T-helper 22 cell (primary cell): ENCODE data around the gene NCAPH2.

Source experiments
- DNase-seq: peaks from one replicate; pipeline ENCODE4 v3.0.0-alpha.2; 2020; ENCODE audit warnings: low read depth

The NCAPH2 gene

DNA sequence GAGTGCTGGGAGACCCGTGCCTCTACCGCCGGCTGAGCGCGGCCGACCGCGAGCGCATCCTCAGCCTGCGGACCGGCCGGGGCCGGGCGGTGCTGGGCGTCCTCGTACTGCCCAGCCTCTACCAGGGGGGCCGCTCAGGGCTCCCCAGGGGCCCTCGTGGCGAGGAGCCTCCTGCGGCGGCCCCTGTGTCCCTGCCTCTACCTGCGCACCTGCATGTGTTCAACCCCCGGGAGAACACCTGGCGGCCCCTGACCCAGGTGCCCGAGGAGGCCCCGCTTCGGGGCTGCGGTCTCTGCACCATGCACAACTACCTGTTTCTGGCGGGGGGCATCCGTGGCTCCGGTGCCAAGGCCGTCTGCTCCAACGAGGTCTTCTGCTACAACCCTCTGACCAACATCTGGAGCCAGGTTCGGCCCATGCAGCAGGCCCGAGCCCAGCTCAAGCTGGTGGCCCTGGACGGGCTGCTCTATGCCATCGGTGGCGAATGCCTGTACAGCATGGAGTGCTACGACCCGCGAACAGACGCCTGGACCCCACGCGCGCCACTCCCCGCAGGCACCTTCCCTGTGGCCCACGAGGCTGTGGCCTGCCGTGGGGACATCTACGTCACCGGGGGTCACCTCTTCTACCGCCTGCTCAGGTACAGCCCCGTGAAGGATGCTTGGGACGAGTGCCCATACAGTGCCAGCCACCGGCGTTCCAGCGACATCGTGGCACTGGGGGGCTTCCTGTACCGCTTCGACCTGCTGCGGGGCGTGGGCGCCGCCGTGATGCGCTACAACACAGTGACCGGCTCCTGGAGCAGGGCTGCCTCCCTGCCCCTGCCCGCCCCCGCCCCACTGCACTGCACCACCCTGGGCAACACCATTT, 41.1 kb downstream of the NCAPH2 start:
- DNase-seq: no peak

DNA sequence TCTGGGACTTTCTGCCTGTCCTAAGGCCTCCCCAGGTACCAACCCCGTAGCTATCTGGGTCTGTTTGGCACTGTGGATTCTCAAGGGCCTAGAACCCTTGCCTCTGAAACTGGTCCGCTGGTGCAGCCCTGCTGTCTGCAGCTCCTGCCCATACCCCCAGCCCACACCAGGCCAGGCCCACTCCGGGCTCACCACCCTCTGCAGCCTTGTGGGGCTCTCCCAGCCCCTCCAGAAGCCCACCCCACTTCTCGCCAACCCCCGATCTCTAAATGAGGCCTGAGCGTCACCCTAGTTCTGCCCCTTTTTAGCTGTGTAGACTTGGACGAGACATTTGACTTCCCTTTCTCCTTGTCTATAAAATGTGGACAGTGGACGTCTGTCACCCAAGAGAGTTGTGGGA, 42.4 kb downstream of the NCAPH2 start:
- no peak for DNase-seq

DNA sequence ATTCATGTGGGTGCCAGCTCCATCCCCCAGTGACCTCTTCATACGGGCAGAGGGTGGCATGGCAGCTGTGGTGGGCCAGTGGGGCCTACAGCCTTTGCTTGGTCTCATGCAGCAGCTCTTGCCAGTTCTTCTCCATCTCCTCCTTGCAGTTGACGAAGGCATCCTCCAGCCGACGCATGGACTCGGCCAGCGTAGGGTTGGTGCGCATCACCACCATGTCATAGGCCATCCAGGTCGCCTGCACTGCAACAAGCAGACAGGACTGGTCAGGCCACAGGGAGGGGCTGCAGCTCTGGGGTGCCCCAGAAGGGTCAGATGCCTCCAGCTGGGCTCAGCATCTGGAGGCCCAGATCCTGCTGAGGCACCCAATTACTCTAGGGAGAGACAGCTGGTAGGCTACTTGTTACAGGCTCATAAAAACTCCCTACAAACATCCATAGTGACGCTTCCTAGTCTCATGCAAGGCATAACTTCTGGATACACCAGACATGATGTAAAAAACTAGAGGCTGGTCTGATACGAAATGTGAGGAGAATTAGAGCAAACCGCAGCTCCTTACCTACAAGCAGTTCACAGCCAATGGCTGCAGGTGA, 43.2 kb downstream of the NCAPH2 start:
- DNase-seq: no peak

DNA sequence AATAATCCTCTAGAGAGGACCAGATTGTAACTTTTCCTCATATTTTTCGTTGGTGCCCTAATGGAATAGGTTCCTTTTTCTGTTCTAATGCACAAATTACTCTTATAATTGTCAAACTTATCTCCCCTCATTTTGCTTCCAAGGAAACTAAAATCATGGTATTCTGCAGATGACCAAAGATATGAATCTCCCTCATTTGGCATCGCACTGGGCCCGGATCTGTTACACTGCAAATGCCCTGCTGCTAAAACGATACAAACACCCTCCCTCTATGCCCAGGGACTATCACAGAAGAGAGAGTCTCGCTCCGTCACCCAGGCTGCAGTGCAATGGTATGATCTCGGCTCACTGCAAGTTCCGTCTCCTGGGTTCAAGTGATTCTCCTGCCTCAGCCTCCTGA, 45.3 kb downstream of the NCAPH2 start:
- DNase-seq: no peak

DNA sequence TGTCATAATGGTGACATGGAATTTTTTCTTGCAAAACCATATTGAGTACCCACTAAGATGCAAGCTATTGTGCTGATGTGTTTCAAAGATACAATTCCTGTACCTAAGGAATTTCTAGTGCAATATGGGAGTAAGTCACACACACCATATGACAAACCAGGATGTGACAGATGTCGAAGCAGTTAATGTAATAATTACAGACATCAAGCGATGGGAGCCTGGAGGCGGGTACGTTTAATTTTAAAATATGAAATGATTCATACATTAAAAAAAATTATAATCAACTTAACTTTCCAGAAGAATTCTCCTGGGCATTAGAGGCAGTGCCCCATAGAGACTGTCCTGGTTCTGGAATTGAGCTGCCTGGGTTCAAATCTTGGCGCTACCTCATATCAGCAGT, 48.7 kb downstream of the NCAPH2 start:
- DNase-seq: no peak

DNA sequence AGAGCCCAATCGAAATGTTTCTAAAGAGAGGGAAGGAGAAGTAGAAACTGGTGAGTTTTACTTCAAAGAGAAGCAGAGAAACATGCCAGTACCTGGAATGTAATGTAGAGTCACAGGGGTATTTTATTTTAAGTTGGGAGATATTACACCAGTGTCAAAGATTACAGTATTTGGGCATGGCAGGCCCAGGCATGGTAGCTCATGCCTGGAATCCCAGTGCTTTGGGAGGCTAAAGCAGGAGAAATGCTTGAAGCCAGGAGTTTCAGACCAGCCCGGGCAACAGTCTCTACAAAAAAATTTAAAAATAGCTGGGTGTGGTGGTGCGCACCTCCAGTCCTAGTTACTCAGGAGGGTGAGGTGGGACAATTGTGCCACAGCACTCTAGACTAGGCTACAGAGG, 52.0 kb downstream of the NCAPH2 start:
- no peak for DNase-seq

DNA sequence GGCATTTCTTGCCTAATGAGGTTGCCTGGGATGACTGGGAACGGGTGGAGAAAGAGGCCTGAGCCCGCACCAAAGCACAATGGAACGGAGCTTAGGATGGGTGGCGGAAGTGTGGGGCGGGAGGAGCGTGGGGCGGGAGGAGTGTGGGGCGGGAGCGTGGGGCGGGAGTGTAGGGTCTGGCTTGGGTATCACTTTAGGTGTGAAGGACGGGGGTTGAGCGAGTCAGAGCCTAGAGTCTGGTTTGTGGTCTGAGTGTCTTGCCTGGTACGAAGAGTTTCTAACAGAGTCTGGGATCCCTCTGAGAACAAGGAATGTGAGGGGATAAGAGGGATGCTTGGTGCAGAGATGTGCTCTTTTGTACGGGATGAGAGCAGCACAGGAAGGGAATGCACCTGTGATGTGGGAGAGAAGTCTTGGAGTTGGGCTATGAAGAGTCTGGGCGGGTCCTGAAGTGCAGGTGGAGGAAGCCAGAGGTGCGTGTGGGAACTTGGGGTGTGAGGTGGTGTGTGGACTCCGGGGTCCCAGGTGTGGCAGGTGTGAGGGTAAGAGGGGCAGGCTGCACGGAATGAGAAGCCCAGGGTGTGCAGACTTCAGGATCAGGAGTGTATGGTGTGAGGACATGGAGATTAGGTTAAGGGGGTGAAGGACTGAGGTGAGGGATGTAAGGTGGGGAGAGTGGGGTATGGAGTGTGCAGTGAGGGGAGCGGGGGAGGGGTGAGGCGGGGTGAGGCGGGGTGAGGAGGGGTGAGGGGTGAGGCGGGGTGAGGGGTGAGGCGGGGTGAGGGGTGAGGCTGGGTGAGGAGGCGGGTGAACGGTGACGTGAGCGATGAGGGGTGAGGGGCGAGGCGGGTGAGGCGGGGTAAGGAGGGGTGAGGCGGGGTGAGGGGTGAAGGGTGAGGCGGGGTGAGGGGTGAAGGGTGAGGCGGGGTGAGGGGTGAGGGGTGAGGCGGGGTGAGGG, 53.7 kb downstream of the NCAPH2 start:
- DNase-seq: no peak

DNA sequence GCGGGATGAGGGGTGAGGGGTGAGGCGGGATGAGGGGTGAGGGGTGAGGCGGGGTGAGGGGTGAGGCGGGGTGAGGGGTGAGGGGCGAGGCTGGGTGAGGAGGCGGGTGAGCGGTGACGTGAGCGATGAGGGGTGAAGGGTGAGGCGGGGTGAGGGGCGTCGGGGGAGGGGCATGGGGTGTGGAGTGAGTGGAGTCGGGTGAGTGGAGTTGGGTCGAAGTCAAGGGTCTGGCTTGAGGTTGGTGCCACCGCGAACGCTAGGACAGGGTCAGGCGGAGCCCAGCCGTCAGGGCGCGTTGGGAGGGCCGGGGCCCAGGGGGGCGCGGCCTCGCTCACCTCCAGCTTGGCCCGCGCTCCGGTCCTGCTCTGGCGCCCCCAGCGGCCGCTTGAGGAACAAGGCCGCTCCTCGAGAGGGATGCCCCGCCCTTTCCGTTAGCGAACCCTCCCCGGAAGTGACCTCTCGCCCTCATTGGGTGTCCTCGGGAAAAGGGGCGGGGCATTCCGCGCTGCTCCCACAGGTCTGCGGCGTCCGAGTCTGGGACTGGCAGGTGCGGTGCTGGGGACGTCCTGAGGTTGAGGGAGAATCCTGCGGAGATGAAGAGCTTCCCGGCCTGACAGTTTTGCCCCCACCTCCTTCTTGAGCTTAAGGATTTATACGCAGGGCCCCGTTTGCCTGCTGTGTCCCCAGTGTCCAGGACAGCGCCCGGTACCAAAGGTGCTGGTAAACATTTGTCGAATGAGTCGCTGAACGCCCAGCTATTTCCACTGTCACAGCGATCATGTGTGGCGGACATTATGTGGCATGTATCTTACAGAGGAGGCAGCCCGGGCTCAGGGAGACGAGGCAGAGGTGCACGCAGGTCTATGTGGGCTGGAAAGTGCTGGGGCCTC, 54.7 kb downstream of the NCAPH2 start, which contains the start of gene SYCE3:
SYCE3 (minus strand) TSS at position 397 of the 890 bp plus-strand sequence. CDS start 6,514 bp downstream, outside the sequence.
- DNase-seq: peak; percentile 91

DNA sequence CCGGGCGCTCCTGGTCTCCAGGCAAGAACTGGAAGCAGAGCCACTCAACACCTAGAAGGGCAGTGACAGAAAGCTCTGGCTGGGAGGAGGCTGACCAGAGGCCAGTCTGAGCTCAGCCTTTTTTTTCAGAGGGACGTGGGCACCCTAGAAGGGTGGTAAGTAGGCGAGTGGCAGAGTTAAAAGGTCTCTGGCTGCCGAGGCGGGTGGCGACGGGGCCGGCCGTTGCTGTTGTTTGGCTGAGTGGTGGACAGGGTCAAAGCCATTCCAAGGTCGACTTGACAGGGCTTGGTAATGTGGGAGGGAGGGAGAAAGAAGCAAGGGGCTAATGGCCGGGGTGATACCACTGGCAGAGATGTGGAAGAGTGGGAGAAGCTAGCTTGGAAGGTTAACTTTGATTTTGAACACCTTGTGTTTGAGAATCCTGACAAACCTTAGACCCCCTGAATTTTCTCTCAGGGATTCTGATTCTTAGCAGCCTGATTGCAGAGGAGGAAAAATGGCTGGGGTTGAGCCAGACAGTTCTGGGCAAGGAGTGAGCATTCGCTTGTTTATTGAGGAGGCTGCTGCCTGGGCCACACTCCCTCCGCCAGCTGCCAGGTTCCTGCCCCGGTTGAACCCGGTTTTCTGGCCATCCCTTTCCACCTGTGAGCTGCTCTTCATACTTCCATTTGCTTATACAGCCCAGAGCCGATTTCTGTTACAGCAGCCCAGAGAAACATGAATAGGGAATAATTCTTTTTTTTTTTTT, 55.6 kb downstream of the NCAPH2 start:
- no peak for DNase-seq

DNA sequence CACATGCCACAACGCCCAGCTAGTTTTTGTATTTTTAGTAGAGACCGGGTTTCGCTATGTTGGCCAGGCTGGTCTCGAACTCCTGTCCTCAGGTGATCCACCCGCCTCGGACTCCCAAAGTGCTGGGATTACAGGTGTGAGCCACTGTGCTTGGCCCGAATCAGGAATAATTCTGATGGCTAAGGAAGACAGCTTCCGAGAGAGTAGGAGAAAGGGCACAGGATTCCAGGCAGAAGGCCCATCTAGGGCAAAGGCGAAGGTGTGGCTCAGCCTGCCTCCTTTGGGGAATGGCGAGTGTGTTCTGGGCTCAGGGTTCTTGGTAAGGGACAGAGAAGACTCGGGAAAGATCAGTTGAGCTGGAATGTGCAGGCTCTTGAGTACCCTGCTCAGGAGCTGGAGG, 56.3 kb downstream of the NCAPH2 start:
- no peak for DNase-seq

DNA sequence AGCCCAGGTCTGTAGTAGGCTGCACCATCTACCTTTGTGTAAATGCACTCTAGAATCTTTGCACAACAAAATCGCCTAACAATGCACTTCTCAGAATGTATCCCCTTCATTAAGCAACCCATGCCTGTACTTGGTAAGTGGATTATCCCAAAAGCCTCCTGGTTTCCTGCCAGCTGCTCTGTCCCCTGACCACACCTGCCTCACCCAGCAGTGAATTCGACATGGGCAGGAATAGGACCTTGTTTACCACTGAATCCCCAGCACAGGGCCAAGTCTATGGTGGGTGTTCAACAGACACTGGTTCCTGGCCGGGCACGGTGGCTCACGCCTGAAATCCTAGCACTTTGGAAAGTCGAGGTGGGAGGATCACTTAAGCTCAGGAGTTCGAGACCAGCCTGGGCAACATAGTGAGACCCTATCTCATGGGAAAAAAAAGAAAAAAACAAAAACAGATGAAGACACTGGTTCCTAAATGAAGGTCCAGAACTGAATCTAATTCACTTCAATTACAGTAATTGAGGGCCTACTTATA, 59.8 kb downstream of the NCAPH2 start:
- no peak for DNase-seq

DNA sequence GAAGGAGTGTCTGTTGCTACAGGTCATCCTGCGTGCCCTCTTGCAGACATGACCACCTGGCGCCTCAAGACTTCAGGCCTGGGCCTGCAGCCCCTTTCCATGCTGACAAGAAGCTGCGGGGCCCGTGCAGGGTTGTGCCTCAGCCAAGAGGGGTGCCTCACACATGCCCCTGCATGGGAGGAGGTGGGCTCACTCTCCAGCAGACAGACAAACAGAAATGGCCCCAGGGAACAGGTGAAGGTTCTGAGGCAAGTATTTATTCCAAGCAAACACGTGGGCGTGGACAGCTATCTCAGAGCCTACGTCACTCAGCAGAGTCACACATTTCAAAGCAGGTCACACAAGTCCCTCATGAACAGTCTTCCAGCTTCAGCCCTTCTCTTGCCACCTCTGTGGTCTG, 60.6 kb downstream of the NCAPH2 start:
- no peak for DNase-seq

DNA sequence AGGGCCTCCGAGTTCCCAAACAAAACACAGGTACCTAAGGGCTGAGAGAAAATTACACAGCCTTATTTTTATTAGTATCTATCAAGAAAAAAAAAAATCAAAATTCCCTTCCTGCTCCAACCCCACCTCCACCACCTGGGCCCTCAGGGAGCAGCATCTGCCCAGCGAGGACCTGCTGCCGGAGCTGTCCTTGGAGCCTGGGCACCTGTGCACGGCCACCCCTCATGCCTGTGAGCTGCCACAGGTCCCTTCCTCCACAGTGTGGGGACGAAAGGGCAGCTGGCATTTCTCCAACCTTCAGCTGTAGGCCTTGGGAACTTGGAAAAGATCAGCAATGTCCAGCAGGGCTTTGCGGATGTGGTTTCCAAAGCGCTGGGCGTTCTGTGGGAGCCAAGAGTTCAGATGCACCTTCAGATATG, 61.0 kb downstream of the NCAPH2 start:
- no peak for DNase-seq

DNA sequence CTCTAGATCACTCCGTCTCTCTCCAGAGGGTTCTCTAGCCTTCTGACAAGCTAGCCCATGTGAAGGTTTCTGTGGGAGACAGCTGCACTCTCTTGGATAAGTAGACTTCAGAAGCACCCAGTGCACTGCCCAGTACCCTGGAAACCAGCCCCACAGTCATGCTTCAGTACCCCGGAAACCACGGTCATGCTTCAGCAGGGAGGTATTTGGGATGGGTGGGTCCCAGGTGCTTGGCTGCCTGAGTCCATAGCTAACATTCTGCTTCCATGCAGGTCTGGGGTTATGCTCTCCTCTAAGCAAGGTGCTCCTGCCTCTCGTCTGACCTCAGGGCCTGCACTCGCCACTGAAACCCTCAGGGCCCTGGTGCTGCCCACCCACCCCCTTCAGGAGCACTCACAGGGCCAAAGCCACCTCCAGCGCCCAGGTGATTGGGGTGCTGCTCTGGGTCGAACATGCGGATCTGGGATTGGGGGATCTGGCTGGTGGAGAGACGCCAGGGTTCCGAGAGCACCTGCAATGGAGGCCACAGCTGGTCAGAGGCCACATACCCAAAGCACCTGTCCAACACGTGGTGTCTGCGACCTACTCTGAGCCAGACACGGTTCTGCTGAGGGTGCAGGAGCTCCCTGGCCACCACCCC, 62.0 kb downstream of the NCAPH2 start:
- DNase-seq: no peak

DNA sequence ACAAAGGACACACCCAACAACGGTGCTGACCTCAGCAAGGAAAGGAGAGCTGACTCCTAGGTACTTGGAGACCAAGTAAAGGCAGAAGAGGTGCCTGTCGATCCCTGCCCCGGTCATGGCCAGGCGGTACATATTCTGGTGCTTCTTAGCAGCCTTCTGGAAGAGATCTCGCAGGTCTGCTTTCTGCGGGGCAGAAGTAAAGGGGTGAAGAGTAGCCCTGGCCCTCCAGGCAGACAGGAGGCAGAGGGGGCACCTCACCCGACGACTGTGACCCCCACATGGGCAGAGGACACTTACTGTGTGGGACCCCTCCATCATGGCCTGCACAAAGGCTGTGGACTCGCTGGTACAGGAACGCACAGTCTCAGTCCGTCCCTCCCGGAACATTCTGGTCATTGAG, 62.8 kb downstream of the NCAPH2 start:
- no peak for DNase-seq

DNA sequence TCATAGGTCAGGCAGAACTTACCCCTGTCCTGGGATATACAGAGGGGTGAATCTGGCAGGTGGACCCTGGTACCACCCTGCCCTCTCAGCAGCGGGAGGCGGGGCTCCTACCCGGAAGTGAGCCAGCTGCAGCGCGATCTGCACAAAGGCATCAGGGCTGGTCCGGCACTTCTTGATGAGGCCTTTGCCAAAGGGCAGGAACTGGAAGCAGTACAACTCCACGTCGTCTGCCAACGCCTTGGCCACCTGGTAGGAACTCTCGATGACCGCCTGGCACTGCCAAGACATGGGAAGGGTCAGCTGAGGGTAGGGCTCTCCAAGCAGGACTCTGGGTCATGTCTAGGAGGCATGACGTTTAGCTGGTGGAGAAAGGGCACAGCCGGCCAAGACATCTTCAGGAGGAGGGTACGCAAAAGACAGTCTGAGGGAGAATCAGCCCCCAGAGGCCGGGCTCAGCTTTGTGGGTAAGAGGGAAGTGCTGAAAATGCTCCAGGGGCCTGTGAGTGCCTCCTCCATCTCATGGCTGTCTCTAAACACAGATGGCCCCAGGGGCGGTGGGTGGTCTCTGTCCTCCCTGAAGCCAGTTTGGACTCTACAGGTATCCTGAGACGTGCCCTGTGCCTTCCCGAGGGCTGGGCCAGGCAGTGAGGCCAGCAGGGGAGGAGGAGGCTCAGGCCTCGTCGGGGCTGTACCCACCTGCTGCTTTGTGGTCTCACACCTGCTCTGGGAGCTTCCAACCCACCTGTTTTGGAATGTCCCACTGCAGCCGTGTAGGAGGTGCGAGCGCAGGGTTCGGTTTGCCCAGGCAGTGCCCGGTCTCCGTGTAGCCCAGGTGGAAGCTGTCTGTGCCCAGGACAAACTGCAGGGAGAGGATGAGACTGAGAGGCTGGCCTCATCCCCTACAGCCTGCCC, 63.5 kb downstream of the NCAPH2 start:
- no peak for DNase-seq

DNA sequence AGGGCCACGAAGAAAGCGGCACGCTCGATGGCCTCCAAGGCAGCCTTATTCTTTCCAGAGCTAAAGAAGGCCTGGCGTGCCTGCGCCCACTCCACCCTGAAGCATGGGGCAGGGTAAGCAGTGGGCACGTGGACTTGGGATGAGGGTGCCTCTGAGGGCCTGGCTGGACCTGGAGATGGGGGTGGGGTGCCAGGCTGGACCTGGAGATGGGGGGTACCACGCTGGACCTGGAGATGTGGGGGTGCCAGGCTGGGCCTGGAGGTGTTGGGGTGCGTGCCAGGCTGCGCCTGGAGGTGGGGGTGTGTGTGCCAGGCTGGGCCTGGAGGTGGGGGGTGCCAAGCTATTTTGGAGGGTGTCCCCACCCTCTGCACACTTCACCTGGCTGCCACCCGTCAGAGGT, 64.9 kb downstream of the NCAPH2 start:
- DNase-seq: no peak

DNA sequence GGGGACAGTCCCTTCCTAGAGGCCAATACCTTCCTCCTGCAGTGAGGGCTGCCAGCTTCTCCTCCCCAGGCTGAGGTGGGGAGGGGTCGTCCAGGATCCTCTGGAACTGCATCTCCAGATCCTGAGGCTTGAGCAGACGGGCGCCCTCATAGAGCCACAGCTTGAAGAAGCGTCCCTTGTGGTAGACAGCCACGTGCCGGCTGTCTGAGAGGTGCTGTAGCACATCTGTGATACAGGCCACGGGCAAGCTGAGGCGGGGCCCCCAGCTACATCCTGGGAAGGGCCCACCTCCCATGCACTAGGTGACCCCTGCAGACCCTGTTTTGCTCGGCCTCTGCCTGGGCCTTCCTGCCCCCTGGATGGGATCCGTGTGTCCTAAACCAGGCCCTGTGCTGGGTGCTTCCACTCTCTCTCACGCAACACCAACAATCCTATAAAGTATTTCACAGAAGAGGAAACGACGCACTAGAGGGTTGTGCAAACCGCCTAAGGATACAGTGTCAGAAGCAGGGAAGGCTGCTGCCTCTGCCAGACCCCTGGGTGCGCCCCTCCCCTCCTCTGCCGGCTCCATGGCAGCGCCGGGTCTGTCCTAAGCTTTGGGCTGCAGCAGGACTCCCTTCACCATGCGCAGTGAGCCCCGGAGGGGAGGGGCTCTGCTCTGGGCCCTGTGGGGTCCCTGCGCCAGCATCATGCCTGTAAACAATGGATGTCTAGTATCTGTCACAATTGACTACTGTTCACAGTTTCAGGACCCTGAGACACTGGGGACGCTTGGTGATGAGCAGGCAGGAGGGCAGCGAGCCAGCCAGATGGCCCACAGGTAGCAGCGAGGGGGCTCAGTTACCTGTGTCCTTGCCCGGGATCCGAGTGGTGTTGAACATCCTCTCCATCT, 65.7 kb downstream of the NCAPH2 start:
- DNase-seq: no peak
